LoVo (cell line): ENCODE results near the gene SKP1.

Experiments
- DNase-seq: peaks from one replicate; pipeline ENCODE4 v3.0.0-alpha.2; 2016; ENCODE audit warnings: low spot score

SKP1 gene

GRCh38 chr5:134143944-134144941 is 32.5 kb downstream of the SKP1 start:
- no peak for DNase-seq

- DNase-seq = no peak
These were observed 33.3 kb downstream of the SKP1 start for GRCh38 chr5:134143431-134143830.

GRCh38 chr5:134142806-134143205 is 33.9 kb downstream of the SKP1 start:
- no peak for DNase-seq

- DNase-seq = no peak
These were observed 34.7 kb downstream of the SKP1 start for GRCh38 chr5:134142052-134142451.

- no peak for DNase-seq
These were observed 35.3 kb downstream of the SKP1 start for GRCh38 chr5:134141331-134142050.

GRCh38 chr5:134140530-134141201 is 36.1 kb downstream of the SKP1 start:
- peak; percentile 71 for DNase-seq

GRCh38 chr5:134139891-134140469 is 36.8 kb downstream of the SKP1 start:
- no peak for DNase-seq

GRCh38 chr5:134139377-134139851 is 37.3 kb downstream of the SKP1 start:
- DNase-seq = no peak

GRCh38 chr5:134138416-134139376 is 38.1 kb downstream of the SKP1 start:
- no peak for DNase-seq

GRCh38 chr5:134136771-134137170 is 40.0 kb downstream of the SKP1 start:
- no peak for DNase-seq

GRCh38 chr5:134136221-134136631 is 40.5 kb downstream of the SKP1 start:
- DNase-seq = no peak

GRCh38 chr5:134135091-134135655 is 41.6 kb downstream of the SKP1 start:
- no peak for DNase-seq

GRCh38 chr5:134133995-134134541 is 42.7 kb downstream of the SKP1 start:
- no peak for DNase-seq

- DNase-seq = no peak
These were observed 43.4 kb downstream of the SKP1 start for GRCh38 chr5:134133188-134133994.

- DNase-seq = no peak
These were observed 44.2 kb downstream of the SKP1 start for GRCh38 chr5:134132372-134133187.

- no peak for DNase-seq
These were observed 45.0 kb downstream of the SKP1 start for GRCh38 chr5:134131578-134132350.

GRCh38 chr5:134131165-134131564 is 45.6 kb downstream of the SKP1 start:
- DNase-seq = no peak
